ENCODE results near the gene RBFOX2.
"Not testable (repeated sequence)": the region's sequence is repeated elsewhere in the genome, so short reads cannot be mapped to it uniquely, and the experiment has no call there.

RBFOX2 gene

DNA sequence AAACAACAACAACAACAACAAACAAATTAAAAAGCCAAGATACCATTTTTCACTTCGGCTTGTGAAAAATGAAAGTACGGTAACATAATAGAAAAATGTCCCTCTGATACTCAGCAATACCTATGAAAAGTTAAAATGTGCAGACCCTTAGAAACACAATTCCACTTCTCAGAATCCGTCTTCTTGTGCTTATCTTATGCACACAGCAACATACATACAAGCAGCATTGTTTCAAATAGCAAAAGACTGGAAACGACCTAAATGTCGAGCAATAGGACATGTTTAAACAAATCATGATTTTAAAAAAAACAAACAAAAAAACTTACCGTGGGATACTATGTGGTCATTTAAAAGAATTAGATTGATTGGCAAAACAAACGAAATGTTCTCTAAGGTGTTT is 26.5 kb downstream of the RBFOX2 start:
- TF ChIP-seq, protein P1, sequence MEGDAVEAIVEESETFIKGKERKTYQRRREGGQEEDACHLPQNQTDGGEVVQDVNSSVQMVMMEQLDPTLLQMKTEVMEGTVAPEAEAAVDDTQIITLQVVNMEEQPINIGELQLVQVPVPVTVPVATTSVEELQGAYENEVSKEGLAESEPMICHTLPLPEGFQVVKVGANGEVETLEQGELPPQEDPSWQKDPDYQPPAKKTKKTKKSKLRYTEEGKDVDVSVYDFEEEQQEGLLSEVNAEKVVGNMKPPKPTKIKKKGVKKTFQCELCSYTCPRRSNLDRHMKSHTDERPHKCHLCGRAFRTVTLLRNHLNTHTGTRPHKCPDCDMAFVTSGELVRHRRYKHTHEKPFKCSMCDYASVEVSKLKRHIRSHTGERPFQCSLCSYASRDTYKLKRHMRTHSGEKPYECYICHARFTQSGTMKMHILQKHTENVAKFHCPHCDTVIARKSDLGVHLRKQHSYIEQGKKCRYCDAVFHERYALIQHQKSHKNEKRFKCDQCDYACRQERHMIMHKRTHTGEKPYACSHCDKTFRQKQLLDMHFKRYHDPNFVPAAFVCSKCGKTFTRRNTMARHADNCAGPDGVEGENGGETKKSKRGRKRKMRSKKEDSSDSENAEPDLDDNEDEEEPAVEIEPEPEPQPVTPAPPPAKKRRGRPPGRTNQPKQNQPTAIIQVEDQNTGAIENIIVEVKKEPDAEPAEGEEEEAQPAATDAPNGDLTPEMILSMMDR (IDR thresholded peaks at IDR 0.05; ENCODE audit: insufficient read depth, low read depth, low read length, missing control alignments), result no peak
- no peak overlapping the region for H3K4me3 ChIP-seq (ENCODE audit: low read depth, low read length)
- DNase-seq (ENCODE audit: low read depth), result no peak

DNA sequence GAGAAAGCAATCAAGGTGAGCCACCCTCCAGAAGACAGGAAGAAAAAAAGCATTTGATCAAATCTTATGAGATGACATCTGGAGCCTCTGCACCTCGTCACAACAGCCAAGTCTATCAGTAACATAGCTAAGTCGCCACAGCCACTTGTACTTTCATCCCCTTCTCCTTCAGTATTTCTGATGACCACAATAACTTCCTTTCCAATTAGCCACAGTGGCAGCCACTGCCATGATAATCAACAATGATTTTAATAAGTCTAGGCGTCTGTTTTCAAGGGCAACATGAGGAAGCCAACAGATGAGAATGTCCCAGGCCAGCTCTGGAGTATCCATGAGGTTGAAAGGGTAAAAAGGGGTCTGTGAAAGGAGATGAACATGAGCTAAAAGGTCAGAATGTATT is 29.9 kb downstream of the RBFOX2 start:
- H3K4me3 ChIP-seq (ENCODE audit: low read depth, low read length), result no peak overlapping the region
- TF ChIP-seq, protein P1 (IDR thresholded peaks at IDR 0.05; ENCODE audit: insufficient read depth, low read depth, low read length, missing control alignments), result no peak
- DNase-seq (ENCODE audit: low read depth), result no peak

DNA sequence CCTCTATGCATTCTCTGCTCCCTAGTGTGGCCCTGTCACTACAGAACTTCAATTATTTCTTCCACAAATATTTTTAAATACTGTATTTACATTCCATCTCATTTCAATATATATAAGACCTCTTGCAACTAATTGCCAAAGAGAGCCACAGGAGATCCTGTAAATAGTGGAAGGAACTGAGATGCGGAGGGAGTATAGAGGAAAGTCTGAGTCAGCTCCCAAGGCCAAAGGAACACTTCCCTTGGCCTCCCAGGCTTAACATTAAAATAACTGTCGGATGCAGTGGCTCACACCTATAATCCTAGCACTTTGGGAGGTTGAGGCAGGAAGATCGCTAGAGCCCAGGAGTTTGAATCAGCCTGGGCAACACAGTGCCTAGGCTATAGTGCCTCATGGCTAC is 31.2 kb downstream of the RBFOX2 start:
- H3K4me3 ChIP-seq (ENCODE audit: low read depth, low read length), result no peak overlapping the region
- DNase-seq (ENCODE audit: low read depth), result no peak
- TF ChIP-seq, protein P1 (IDR thresholded peaks at IDR 0.05; ENCODE audit: insufficient read depth, low read depth, low read length, missing control alignments), result no peak

DNA sequence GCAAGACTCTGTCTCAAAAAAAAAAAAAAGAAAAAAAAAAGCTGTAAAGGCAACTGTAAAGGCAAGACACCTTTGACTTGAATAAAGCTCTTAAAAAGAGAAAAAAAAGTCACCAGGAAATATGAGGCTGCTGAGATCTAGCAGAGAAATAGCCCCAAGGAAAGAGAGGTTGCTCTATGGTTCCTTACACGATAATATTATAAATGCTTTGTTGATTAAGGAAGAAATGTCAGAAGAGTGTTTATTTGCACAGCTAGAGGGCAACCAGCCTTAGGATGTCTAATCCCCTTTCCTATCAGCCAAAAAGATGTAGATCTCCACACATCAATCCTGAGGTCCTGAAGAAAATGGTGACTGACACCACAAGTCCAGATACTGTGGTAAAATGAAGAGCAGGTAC is 32.0 kb downstream of the RBFOX2 start:
- no peak for DNase-seq (ENCODE audit: low read depth)
- no peak overlapping the region for H3K4me3 ChIP-seq (ENCODE audit: low read depth, low read length)
- TF ChIP-seq, protein P1 (IDR thresholded peaks at IDR 0.05; ENCODE audit: insufficient read depth, low read depth, low read length, missing control alignments), result no peak

DNA sequence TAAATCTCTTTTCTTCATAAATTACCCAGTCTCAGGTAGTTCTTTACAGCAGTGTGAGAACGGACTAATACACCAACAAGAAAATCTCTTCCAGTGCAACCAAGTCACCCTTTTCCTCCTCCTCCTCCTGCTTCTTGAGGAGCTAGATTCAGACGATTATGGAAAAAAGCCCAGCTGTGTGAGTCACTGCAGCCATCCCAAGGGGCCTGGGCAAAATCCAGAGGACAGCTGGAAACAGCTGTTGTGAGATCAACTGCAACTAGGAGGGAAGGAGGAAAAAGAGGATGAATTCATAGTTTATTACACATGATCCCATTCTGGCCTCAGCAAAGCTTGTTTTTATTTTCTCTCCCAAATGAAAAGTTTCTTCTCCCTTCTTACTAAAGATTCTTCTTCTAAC is 32.9 kb downstream of the RBFOX2 start:
- no peak for DNase-seq (ENCODE audit: low read depth)
- TF ChIP-seq, protein P1 (IDR thresholded peaks at IDR 0.05; ENCODE audit: insufficient read depth, low read depth, low read length, missing control alignments), result no peak
- no peak overlapping the region for H3K4me3 ChIP-seq (ENCODE audit: low read depth, low read length)

DNA sequence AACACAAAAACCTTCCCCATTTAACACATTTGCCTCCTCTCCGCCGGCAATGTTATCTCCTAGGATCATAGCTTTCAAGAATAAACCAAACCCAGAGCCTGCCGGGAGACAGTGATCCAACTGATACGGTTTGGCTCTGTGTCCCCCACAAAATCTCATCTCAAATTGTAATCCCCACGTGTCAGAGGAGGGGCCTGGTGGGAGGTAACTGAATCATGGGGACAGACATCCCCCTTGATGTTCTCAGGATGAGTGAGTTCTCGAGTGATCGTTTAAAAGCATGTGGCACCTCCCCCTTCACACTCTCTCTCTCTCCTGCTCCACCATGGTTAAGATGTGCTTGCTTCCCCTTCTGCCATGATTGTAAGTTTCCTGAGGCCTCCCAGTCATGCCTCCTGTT is 33.3 kb downstream of the RBFOX2 start:
- no peak for DNase-seq (ENCODE audit: low read depth)
- no peak overlapping the region for H3K4me3 ChIP-seq (ENCODE audit: low read depth, low read length)
- TF ChIP-seq, protein P1 (IDR thresholded peaks at IDR 0.05; ENCODE audit: insufficient read depth, low read depth, low read length, missing control alignments), result no peak

DNA sequence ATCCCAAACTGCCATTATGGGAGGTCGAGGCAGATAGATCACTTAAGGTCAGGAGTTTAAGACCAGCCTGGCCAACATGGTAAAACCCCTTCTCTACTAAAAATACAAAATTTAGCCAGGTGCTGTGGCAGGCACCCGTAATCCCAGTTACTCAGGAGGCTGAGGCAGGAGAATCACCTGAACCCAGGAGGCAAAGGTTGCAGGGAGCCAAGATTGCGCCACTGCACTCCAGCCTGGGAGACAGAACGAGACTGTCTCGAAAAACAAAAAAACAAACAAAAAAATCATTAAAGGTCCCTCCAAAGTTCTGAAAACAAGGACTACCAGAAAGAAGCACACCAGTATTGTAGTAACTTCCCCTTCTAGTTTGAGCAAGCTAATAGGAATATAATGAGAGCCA is 34.9 kb downstream of the RBFOX2 start:
- DNase-seq (ENCODE audit: low read depth); H3K4me3 ChIP-seq (ENCODE audit: low read depth, low read length): not testable (repeated sequence)
